Measurements from ENCODE around the gene NMNAT2. TPM values are rescaled to one million over a fixed set of nuclear protein-coding genes. Genes with fewer than 3 reads are reported as not detected.

Gene NMNAT2
- total RNA-seq, 2 experiments from 2014 or later: not detected

DNA sequence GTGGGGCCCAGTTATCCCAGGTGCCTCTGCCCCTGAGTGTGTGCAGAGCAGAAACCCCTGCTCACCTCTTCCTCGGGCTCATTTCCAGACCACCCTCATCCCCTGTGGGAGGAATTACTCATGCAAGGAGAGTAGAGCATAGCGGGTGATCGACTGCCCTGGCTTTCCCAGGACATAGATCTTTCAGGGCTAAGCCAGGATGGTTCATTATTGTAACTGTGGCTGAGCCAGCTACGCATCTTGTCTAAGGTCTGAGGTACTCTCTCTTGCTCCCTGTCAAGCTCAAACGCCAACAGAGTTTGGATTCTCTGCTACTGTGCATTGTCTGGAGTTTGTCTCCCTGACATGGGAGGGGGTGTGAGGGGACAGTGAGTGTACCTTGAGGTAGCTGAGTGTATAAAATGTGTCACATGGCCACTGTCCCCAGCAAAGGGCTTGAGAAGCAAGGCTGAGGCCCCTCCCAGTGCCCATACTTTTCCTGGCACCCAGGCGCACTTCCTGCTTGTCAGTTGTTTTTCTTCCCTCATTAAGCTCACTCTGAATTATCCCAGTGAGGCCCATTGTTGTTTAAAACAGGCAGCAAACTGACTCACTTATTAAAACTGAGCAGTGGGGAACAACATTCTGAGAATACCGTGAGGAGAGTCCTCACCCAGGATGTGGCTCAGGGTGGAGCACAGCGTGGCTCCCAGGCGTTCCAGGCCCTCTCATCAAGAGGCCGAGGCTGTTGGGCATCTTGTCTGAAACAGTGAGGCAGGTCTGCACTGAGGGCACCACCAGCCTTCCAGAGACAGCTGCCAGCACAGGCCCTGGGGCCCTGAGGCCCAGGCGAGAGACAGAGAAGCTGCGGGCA lies 139.2 kb downstream of the NMNAT2 start:
- DNase-seq (ENCODE audit: low spot score): no peak
- TF ChIP-seq EZH2phosphoT487 (IDR thresholded peaks at IDR 0.05; ENCODE audit: borderline replicate concordance, low read depth, low read length): no peak
- TF ChIP-seq, protein P1, sequence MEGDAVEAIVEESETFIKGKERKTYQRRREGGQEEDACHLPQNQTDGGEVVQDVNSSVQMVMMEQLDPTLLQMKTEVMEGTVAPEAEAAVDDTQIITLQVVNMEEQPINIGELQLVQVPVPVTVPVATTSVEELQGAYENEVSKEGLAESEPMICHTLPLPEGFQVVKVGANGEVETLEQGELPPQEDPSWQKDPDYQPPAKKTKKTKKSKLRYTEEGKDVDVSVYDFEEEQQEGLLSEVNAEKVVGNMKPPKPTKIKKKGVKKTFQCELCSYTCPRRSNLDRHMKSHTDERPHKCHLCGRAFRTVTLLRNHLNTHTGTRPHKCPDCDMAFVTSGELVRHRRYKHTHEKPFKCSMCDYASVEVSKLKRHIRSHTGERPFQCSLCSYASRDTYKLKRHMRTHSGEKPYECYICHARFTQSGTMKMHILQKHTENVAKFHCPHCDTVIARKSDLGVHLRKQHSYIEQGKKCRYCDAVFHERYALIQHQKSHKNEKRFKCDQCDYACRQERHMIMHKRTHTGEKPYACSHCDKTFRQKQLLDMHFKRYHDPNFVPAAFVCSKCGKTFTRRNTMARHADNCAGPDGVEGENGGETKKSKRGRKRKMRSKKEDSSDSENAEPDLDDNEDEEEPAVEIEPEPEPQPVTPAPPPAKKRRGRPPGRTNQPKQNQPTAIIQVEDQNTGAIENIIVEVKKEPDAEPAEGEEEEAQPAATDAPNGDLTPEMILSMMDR (conservative IDR thresholded peaks at IDR 0.05; ENCODE audit: low read length): no peak
- no TSS peak for BruUV-seq (replicated peaks)
- no peak overlapping the region for H3K4me3 ChIP-seq (ENCODE audit: low read depth, low read length, poor library complexity, severe bottlenecking)
- H3K36me3 ChIP-seq (ENCODE audit: insufficient read depth, low read length): no peaks in the 10 kb centered on the region
- no peaks in the 10 kb centered on the region for H3K9me3 ChIP-seq (ENCODE audit: low read length)
- H2AFZ ChIP-seq (ENCODE audit: low read length): peak overlapping the region; percentile 12; the same call in 1 of the 2 replicates
- ChIA-PET CTCF (ENCODE audit: unreplicated experiment) (interaction anchor here (1.0 kb wide), 1 partner anchor 11 kb away, joined by 4 read pairs; no protein-coding TSS in a partner anchor), POLR2A (interaction anchor here (0.6 to 1.7 kb wide), 2 partner anchors 12 to 348 kb away, joined by 3 to 4 read pairs; no protein-coding TSS in a partner anchor)
- intact Hi-C loops (cut with micrococcal nuclease; ENCODE audit: unreplicated experiment): no loop called here
- no peaks in the 10 kb centered on the region for H3K4me1 ChIP-seq (ENCODE audit: insufficient read depth, low read length, poor library complexity, severe bottlenecking)
- H3K4me2 ChIP-seq (ENCODE audit: low read length): no peak overlapping the region
- no peaks in the 10 kb centered on the region for H3K9me2 ChIP-seq (ENCODE audit: insufficient read depth, low read length)
- no peak overlapping the region for H3K27ac ChIP-seq (ENCODE audit: low read depth, low read length, poor library complexity, severe bottlenecking)
- no peaks in the 10 kb centered on the region for H3K79me2 ChIP-seq (ENCODE audit: insufficient read depth, low read depth, low read length)
- H4K20me1 ChIP-seq (ENCODE audit: insufficient read depth, low read length): no peaks in the 10 kb centered on the region

DNA sequence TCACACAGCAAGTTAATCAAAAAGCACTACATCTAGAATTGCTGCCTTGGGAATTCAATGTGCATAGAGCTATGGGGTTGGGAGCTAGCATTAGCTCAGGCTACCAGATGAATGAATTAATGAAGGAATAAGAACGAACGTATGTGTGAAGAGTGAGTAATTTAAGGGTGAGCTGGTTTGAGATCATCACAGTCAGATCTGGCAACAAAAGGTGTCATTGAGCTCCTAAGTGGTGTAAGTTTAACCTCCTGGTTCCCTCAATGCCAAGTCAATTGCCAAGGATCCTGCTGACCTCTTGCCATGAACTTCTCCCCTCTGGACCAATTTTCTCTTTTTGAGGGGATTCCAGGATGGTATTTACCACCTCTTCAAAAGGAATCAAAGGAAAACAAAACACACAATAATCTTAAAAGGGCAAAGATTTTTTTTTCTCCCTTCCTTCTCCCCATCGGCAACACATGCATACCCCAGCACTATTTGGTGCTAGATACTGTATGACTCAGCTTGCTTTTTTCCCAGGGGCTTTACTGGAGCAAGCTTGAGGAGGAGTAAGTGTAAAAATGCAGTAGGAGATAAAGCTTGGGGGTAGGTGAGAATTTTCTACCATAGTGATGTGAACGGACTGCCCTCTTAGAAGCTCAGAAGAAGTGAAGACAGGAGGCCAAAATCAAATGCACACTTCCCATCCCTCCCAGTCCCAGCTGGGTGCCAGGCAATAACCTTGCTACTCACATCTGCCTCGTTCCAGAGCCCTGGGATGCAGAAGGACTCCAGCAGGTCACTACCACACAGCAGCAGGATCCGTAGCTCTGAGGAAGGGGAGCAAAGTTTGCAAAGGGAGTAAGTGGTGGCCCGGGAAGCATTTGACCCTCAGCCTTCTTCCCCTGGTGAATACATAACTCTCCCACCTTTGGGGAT lies 140.1 kb downstream of the NMNAT2 start:
- no peak overlapping the region for H2AFZ ChIP-seq (ENCODE audit: low read length)
- no peaks in the 10 kb centered on the region for H3K9me3 ChIP-seq (ENCODE audit: low read length)
- H4K20me1 ChIP-seq (ENCODE audit: insufficient read depth, low read length): no peaks in the 10 kb centered on the region
- H3K27ac ChIP-seq (ENCODE audit: low read depth, low read length, poor library complexity, severe bottlenecking): no peak overlapping the region
- H3K36me3 ChIP-seq (ENCODE audit: insufficient read depth, low read length): no peaks in the 10 kb centered on the region
- POLR2A ChIA-PET: interaction anchor here (0.6 to 1.7 kb wide), 5 partner anchors 11 to 783 kb away, joined by 3 to 4 read pairs (median 3); no protein-coding TSS in a partner anchor
- no peak overlapping the region for H3K4me3 ChIP-seq (ENCODE audit: low read depth, low read length, poor library complexity, severe bottlenecking)
- no peaks in the 10 kb centered on the region for H3K79me2 ChIP-seq (ENCODE audit: insufficient read depth, low read depth, low read length)
- H3K4me2 ChIP-seq (ENCODE audit: low read length): no peak overlapping the region
- BruUV-seq (replicated peaks): no TSS peak
- TF ChIP-seq EZH2phosphoT487 (IDR thresholded peaks at IDR 0.05; ENCODE audit: borderline replicate concordance, low read depth, low read length): no peak
- TF ChIP-seq, protein P1 (conservative IDR thresholded peaks at IDR 0.05; ENCODE audit: low read length): no peak
- H3K4me1 ChIP-seq (ENCODE audit: insufficient read depth, low read length, poor library complexity, severe bottlenecking): no peaks in the 10 kb centered on the region
- intact Hi-C loops (cut with micrococcal nuclease; ENCODE audit: unreplicated experiment): no loop called here
- CTCF ChIA-PET (ENCODE audit: unreplicated experiment): interaction anchor here (1.0 kb wide), 1 partner anchor 10 kb away, joined by 4 read pairs; no protein-coding TSS in a partner anchor
- no peak for DNase-seq (ENCODE audit: low spot score)
- no peaks in the 10 kb centered on the region for H3K9me2 ChIP-seq (ENCODE audit: insufficient read depth, low read length)

All from OCI-LY7 (cell line).